Measurements from ENCODE around the gene FOXP1. TPM values are rescaled to one million over a fixed set of nuclear protein-coding genes. Genes with fewer than 3 reads are reported as not detected.

The FOXP1 gene
- total RNA-seq, 3 donors from 2014 or later: 61.9 to 267 (median 146) TPM

- Histone ChIP-seq H3K9me3 (no peaks in the 10 kb centered on the region), H3K27ac (no peak overlapping the region), H3K4me1 (peaks cover 0 to 4% of the 10 kb centered on the region in 2 donors), H3K27me3 (no peaks in the 10 kb centered on the region), H3K36me3 (no peaks in the 10 kb centered on the region), H3K4me3 (no peak overlapping the region)
- no peak for TF ChIP-seq POLR2AphosphoS5 (IDR thresholded peaks at IDR 0.05)
- TF ChIP-seq, protein P1, sequence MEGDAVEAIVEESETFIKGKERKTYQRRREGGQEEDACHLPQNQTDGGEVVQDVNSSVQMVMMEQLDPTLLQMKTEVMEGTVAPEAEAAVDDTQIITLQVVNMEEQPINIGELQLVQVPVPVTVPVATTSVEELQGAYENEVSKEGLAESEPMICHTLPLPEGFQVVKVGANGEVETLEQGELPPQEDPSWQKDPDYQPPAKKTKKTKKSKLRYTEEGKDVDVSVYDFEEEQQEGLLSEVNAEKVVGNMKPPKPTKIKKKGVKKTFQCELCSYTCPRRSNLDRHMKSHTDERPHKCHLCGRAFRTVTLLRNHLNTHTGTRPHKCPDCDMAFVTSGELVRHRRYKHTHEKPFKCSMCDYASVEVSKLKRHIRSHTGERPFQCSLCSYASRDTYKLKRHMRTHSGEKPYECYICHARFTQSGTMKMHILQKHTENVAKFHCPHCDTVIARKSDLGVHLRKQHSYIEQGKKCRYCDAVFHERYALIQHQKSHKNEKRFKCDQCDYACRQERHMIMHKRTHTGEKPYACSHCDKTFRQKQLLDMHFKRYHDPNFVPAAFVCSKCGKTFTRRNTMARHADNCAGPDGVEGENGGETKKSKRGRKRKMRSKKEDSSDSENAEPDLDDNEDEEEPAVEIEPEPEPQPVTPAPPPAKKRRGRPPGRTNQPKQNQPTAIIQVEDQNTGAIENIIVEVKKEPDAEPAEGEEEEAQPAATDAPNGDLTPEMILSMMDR (IDR thresholded peaks at IDR 0.05): no peak
- TF ChIP-seq POLR2A (IDR thresholded peaks at IDR 0.05): no peak
- DNase-seq (ENCODE audit: low spot score in 2 of 2): no peak
- intact Hi-C loops (cut with DNase I; ENCODE audit: low total_unique reads): no loop called here
Measured at GRCh38 chr3:71378509-71378908, 205.0 kb downstream of the FOXP1 start.

DNA sequence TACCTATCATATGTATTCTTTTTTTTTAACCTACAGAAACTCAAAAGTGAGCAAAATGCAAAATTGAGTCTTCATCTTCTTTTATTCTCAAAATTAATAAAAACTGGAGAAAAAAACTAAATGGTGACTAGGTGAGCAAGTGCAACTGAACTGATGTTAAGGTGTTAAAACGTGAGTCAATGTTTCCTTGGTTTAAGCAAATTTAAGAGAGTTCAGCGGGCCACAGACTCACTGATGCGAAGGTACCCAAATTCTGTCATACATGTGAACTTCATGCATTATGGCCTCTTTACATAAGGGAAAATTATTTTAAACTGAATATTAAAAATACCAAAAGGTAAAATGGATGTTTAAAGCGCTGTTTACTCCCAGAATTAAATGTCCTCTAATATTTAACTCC lies 206.6 kb downstream of the FOXP1 start:
- no peaks in the 10 kb centered on the region for H3K36me3 ChIP-seq
- TF ChIP-seq, protein P1 (IDR thresholded peaks at IDR 0.05): no peak
- TF ChIP-seq POLR2AphosphoS5 (IDR thresholded peaks at IDR 0.05): no peak
- TF ChIP-seq POLR2A (IDR thresholded peaks at IDR 0.05): no peak
- H3K27ac ChIP-seq: no peak overlapping the region
- no peak overlapping the region for H3K4me3 ChIP-seq
- no peaks in the 10 kb centered on the region for H3K27me3 ChIP-seq
- no peaks in the 10 kb centered on the region for H3K9me3 ChIP-seq
- H3K4me1 ChIP-seq: peaks cover 0 to 4% of the 10 kb centered on the region in 2 donors
- intact Hi-C loops (cut with DNase I; ENCODE audit: low total_unique reads): no loop called here
- DNase-seq (ENCODE audit: low spot score in 2 of 2): no peak

GRCh38 chr3:71376503-71376902 lies 207.0 kb downstream of the FOXP1 start:
- Histone ChIP-seq H3K4me1 (peaks cover 0 to 4% of the 10 kb centered on the region in 2 donors), H3K27me3 (no peaks in the 10 kb centered on the region), H3K36me3 (no peaks in the 10 kb centered on the region), H3K27ac (no peak overlapping the region), H3K4me3 (no peak overlapping the region), H3K9me3 (no peaks in the 10 kb centered on the region)
- TF ChIP-seq, protein P1 (IDR thresholded peaks at IDR 0.05): no peak
- TF ChIP-seq POLR2A (IDR thresholded peaks at IDR 0.05): no peak
- no peak for TF ChIP-seq POLR2AphosphoS5 (IDR thresholded peaks at IDR 0.05)
- intact Hi-C loops (cut with DNase I; ENCODE audit: low total_unique reads): no loop called here
- DNase-seq (ENCODE audit: low spot score in 2 of 2): no peak

DNA sequence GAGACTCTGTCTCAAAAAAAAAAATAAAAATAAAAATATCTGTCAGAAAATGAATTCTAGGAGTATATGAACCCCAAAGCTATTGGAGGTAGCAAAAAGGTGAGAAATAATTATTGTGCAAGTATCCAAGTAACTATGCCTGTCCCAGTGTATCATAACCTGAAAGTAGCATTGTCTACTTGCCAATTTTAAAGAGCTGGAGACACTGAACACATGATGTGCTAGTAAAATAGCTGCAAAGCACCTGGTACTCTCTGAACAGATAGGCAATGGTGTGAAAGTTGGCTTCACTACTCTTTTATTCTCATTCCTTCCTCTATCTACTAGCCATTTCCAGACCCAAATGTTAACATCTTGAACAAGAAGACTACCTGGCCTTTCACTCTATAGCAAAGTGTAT lies 208.9 kb downstream of the FOXP1 start:
- Histone ChIP-seq H3K4me3 (no peak overlapping the region), H3K27ac (no peak overlapping the region), H3K4me1 (no peaks in the 10 kb centered on the region), H3K27me3 (no peaks in the 10 kb centered on the region), H3K9me3 (no peaks in the 10 kb centered on the region), H3K36me3 (no peaks in the 10 kb centered on the region)
- TF ChIP-seq POLR2AphosphoS5 (IDR thresholded peaks at IDR 0.05) (no peak), POLR2A (IDR thresholded peaks at IDR 0.05) (no peak)
- TF ChIP-seq, protein P1 (IDR thresholded peaks at IDR 0.05): no peak
- DNase-seq (ENCODE audit: low spot score in 2 of 2): no peak
- intact Hi-C loops (cut with DNase I; ENCODE audit: low total_unique reads): no loop called here

DNA sequence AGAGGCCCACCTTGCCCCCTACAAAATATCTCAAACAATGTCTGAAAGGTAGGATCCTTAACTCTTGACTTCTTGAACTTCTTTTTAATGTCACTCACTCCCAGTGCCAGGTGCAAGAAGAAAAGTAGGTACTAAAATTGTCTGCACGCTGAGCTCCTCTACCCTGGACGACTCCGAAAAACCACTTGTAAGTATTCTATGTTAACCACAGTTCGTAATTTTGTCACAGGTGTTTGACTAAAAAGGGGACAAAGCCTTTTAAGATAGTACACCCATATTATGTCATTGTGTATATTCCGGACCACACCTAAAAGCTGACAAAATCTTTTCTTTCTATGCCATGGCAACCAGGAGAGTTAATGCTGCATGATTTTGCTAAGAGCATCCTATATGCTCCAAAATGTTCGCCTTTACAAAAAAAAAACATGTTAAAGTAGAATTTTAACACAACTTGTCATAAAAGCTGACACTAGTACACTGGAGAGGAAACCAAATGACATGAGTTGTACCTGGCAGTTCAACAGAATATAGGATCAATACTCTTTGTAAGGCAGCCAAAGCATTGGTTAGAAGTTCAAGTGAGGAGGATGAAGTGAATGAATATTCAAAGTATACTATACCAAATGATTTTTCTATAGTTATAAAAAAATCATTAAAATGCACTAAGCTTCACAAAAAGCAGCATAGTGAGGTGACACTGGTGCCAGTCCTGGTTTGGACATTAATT lies 210.5 kb downstream of the FOXP1 start:
- Histone ChIP-seq H3K27ac (no peak overlapping the region), H3K9me3 (no peaks in the 10 kb centered on the region), H3K27me3 (no peaks in the 10 kb centered on the region), H3K4me1 (no peaks in the 10 kb centered on the region), H3K4me3 (no peak overlapping the region), H3K36me3 (no peaks in the 10 kb centered on the region)
- DNase-seq (ENCODE audit: low spot score in 2 of 2): no peak
- intact Hi-C loops (cut with DNase I; ENCODE audit: low total_unique reads): no loop called here
- TF ChIP-seq, protein P1 (IDR thresholded peaks at IDR 0.05): no peak
- TF ChIP-seq POLR2A (IDR thresholded peaks at IDR 0.05): no peak
- no peak for TF ChIP-seq POLR2AphosphoS5 (IDR thresholded peaks at IDR 0.05)

Measured in breast epithelium (tissue), 4 donors.